HepG2 (cell line): Measurements from ENCODE around the gene LRTM2. TPM values are rescaled to one million over a fixed set of nuclear protein-coding genes. Genes with fewer than 3 reads are reported as not detected.

ENCODE experiments used
- EED ChIP-seq: sonication (generic); formaldehyde crosslinking; IDR thresholded peaks from 2 replicates; pipeline ENCODE4 v1.5.0; 2020; ENCODE audit warnings: mild to moderate bottlenecking, missing genetic modification reagents
- FOSL2 ChIP-seq: sonication (generic); formaldehyde crosslinking; IDR thresholded peaks from 2 replicates; pipeline ENCODE4 v1.4.0; 2020; ENCODE audit warnings: missing genetic modification reagents
- FOXP4 ChIP-seq: sonication (generic); formaldehyde crosslinking; IDR thresholded peaks from 2 replicates; pipeline ENCODE4 v1.4.0; 2020; ENCODE audit warnings: missing genetic modification reagents
- GPBP1L1 ChIP-seq: sonication (generic); formaldehyde crosslinking; IDR thresholded peaks from 2 replicates; pipeline ENCODE4 v1.5.0; 2020; ENCODE audit warnings: mild to moderate bottlenecking, missing genetic modification reagents
- HDAC2 ChIP-seq: sonication (generic); formaldehyde crosslinking; IDR thresholded peaks from 2 replicates; pipeline ENCODE4 v1.4.0; 2020; ENCODE audit warnings: missing genetic modification reagents
- HIC2 ChIP-seq: sonication (generic); formaldehyde crosslinking; IDR thresholded peaks from 2 replicates; pipeline ENCODE4 v1.9.0; 2022; ENCODE audit warnings: low read depth, missing genetic modification reagents
- HOXA5 ChIP-seq: sonication (generic); formaldehyde crosslinking; IDR thresholded peaks from 2 replicates; pipeline ENCODE4 v1.4.0; 2020; ENCODE audit warnings: missing genetic modification reagents
- JDP2 ChIP-seq: sonication (generic); formaldehyde crosslinking; IDR thresholded peaks from 2 replicates; pipeline ENCODE4 v1.8.1; 2022; ENCODE audit warnings: missing genetic modification reagents, borderline replicate concordance
- POLR2G ChIP-seq: fragments of 200-400 bp; formaldehyde crosslinking; IDR thresholded peaks from 2 replicates; pipeline ENCODE4 v1.6.1; 2018; ENCODE audit warnings: mild to moderate bottlenecking, low read depth, low read length, moderate library complexity
- RAD51 ChIP-seq: fragments of 450-650 bp; IDR thresholded peaks from 2 replicates; pipeline ENCODE4 v1.6.1; 2016; ENCODE audit warnings: borderline replicate concordance
- SALL1 ChIP-seq: sonication (generic); formaldehyde crosslinking; IDR thresholded peaks from 2 replicates; pipeline ENCODE4 v1.8.0; 2022; ENCODE audit warnings: mild to moderate bottlenecking, missing genetic modification reagents
- TCF7 ChIP-seq: sonication (generic); IDR thresholded peaks from 2 replicates; pipeline ENCODE4 v1.6.1; 2016; ENCODE audit warnings: antibody characterized with exemption, low read depth
- TGIF2 ChIP-seq: IDR thresholded peaks from 2 replicates; pipeline ENCODE4 v1.6.1; 2016; ENCODE audit warnings: control low read depth, missing compliant biosample characterization
- ZBTB4 ChIP-seq: sonication (generic); formaldehyde crosslinking; IDR thresholded peaks from 2 replicates; pipeline ENCODE4 v1.4.0; 2020; ENCODE audit warnings: missing genetic modification reagents, mild to moderate bottlenecking, borderline replicate concordance
- ZFP36L1 ChIP-seq: sonication (generic); formaldehyde crosslinking; IDR thresholded peaks from 2 replicates; pipeline ENCODE4 v1.8.0; 2022; ENCODE audit warnings: mild to moderate bottlenecking, missing genetic modification reagents, moderate library complexity
- ZGPAT ChIP-seq: IDR thresholded peaks from 2 replicates; pipeline ENCODE4 v1.6.1; 2016; ENCODE audit warnings: mild to moderate bottlenecking
- ZNF121 ChIP-seq: sonication (generic); formaldehyde crosslinking; IDR thresholded peaks from 2 replicates; pipeline ENCODE4 v1.5.0; 2020; ENCODE audit warnings: mild to moderate bottlenecking, missing genetic modification reagents
- ZNF225 ChIP-seq: sonication (generic); formaldehyde crosslinking; IDR thresholded peaks from 2 replicates; pipeline ENCODE4 v1.4.0; 2020; ENCODE audit warnings: mild to moderate bottlenecking, missing genetic modification reagents
- ZNF362 ChIP-seq: sonication (generic); formaldehyde crosslinking; IDR thresholded peaks from 2 replicates; pipeline ENCODE4 v1.4.0; 2020; ENCODE audit warnings: missing genetic modification reagents, mild to moderate bottlenecking, borderline replicate concordance
- ZNF552 ChIP-seq: sonication (generic); formaldehyde crosslinking; IDR thresholded peaks from 2 replicates; pipeline ENCODE4 v1.9.0; 2022; ENCODE audit warnings: missing genetic modification reagents, mild to moderate bottlenecking, borderline replicate concordance
- polyA plus RNA-seq, 8 experiments: library from polyadenylated mRNA; depleted of rRNA in 3 of 8; stranded (reverse) in 7 of 8; unstranded in 1 of 8; fragments of >200 nt; fragmentation: Illumina TruSeq in 4 of 8; extraction: Trizol in 4 of 8; gene quantifications; 2 replicates each; pipeline versions ENCODE4 v1.2.1 to v1.2.3, GENCODE V29; 2011 to 2016; ENCODE audit warnings: low read depth in 4 of 8, missing spikeins in 1 of 8, mixed read lengths in 1 of 8; ENCODE audit not compliant: insufficient read depth in 1 of 8
- total RNA-seq, 5 experiments: library from RNA; depleted of rRNA; stranded (reverse); fragments of >200 nt; fragmentation: Illumina TruSeq; extraction: Trizol; gene quantifications; 2 replicates each; pipeline ENCODE4 v1.2.3, GENCODE V29; 2016; ENCODE audit warnings: low read depth in 1 of 5

Gene LRTM2
- total and polyA plus RNA-seq, 2 of the 13 experiments (the other 11 are each of a cell fraction or from before 2014, with no cell fraction given): 0.09 TPM; not detected in 1

- TF ChIP-seq GPBP1L1 (CRISPR knock-in tag) (no peak), TGIF2 (CRISPR knock-in tag) (0 out of 2 replicates have a peak, but pooled peaks have one; percentile 20), ZNF225 (CRISPR knock-in tag) (no peak), HIC2 (no peak), JDP2 (CRISPR knock-in tag) (no peak), ZGPAT (CRISPR knock-in tag) (0 out of 2 replicates have a peak, but pooled peaks have one; percentile 45), ZNF552 (CRISPR knock-in tag) (no peak), EED (no peak), ZBTB4 (CRISPR knock-in tag) (no peak), TCF7 (no peak), SALL1 (no peak), POLR2G (peak; percentile 41; the same call in 1 of the 2 replicates), ZNF121 (peak; percentile 86), FOXP4 (0 out of 2 replicates have a peak, but pooled peaks have one; percentile 14), RAD51 (peak; percentile 90), ZFP36L1 (CRISPR knock-in tag) (0 out of 2 replicates have a peak, but pooled peaks have one; percentile 65), HOXA5 (CRISPR knock-in tag) (no peak), ZNF362 (CRISPR knock-in tag) (no peak), FOSL2 (CRISPR knock-in tag) (0 out of 2 replicates have a peak, but pooled peaks have one; percentile 5), HDAC2 (CRISPR knock-in tag) (peak; percentile 14; the same call in 1 of the 2 replicates)
Measured at GRCh38 chr12:1811948-1812291, 8.4 kb upstream of the LRTM2 start (continued).
